ENCODE results near the gene HOXC6.

HOXC6 gene

DNA sequence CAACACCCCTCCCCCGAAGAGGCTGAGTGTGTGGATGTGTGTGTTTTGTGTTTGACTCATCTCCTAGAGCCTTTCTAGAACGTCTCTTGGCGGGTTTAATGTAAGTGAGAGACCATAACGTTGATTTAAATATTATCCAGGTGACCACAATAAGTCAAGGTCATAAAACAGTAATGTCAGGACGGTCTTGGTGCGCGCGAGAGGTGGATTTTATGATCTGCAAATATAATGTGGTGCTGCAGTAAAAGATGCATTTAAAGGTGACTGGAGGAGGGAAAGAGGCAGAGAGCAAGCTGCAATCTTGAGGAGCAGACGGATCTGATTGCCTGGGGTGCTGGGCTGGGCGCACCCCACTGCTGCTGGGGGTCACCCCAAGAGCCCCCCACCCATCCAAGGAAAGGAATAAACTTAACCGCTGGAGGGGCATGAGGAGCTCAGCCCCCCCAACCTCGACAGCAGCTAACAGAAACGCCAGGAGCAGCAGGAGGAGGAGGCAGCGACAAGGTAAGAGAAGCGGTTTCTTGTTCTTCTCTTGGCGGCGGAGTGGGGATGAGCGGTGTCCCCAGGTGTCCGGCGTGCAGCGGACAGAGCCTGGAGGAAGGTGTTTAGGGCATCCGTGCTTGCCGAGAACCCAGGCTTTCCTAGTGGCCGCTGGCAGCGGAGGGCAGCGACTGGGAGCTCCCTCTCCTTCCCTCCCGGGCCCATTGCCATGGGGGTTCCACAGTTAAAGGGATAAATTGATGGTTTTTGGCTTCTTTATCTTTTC, 37.7 kb upstream of the HOXC6 start:
- no peaks in the 10 kb centered on the region for H3K4me1 ChIP-seq
- H3K9me3 ChIP-seq, result peaks cover 7% of the 10 kb centered on the region; the same call in 1 of the 2 replicates
- no peak overlapping the region for H3K4me2 ChIP-seq
- H3K9ac ChIP-seq, result no peak overlapping the region
- H3K4me3 ChIP-seq, result no peak overlapping the region
- H3K27me3 ChIP-seq, result peaks cover 100% of the 10 kb centered on the region
- H3K36me3 ChIP-seq, result no peaks in the 10 kb centered on the region
- H4K20me1 ChIP-seq, result peaks cover 100% of the 10 kb centered on the region
- no peak for TF ChIP-seq Cebpa-rat (IDR thresholded peaks at IDR 0.05)
- H3K27ac ChIP-seq, result no peak overlapping the region

DNA sequence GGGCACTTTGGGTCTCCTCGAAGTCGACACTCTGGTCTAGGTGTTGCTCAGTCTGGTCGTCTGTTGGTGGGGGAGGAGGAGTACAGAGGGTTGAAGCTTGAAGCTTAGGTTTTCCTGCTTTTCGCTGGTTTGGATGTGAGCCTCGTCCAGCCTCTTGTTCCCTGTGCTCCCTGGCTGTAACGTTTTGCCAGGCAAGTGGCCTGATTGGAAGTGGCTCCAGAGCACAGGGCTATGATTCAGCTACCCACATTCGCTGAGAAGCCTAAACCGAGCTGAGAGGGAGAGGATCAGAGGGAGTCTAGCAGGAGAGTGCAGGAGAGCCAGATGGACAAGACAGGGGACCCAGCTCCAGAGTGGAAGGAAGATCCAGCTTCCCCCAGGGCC, 37.2 kb upstream of the HOXC6 start:
- Histone ChIP-seq H3K9me3 (peaks cover under 1% of the 10 kb centered on the region; the same call in 1 of the 2 replicates), H3K27me3 (peaks cover 100% of the 10 kb centered on the region), H3K36me3 (no peaks in the 10 kb centered on the region), H3K4me3 (no peak overlapping the region), H3K4me1 (no peaks in the 10 kb centered on the region), H4K20me1 (peaks cover 100% of the 10 kb centered on the region), H3K9ac (no peak overlapping the region), H3K27ac (no peak overlapping the region), H3K4me2 (no peak overlapping the region)
- no peak for TF ChIP-seq Cebpa-rat (IDR thresholded peaks at IDR 0.05)

DNA sequence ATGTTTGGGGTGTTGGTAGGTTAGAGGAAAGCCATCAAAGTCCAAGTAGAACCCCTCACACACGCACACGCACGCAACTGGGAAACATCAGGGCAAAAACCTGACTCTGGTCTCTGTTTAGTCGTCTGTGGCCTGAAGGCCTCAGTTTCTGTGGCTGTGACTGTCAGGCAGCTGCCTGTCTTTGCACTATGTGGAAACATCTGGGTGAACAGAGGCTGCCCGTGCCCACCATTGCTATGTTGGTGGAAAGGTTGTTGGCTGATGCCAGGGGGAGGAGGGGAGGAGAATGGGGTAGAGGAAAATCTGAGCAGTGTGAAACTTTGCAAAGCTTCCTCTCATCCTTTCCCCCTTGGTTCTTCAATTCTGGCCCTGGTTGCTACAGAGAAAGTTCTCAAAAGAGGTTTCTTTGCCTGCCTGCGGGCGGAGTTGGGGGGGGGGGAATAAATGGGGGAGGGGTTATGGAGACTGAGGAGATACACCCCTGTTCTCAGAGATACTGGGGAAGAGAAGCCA, 35.8 kb upstream of the HOXC6 start:
- H4K20me1 ChIP-seq, result peaks cover 100% of the 10 kb centered on the region
- peaks cover 100% of the 10 kb centered on the region for H3K27me3 ChIP-seq
- no peaks in the 10 kb centered on the region for H3K36me3 ChIP-seq
- H3K27ac ChIP-seq, result no peak overlapping the region
- H3K9me3 ChIP-seq, result no peaks in the 10 kb centered on the region
- no peak for TF ChIP-seq Cebpa-rat (IDR thresholded peaks at IDR 0.05)
- no peaks in the 10 kb centered on the region for H3K4me1 ChIP-seq
- H3K4me3 ChIP-seq, result no peak overlapping the region
- no peak overlapping the region for H3K9ac ChIP-seq
- H3K4me2 ChIP-seq, result no peak overlapping the region

DNA sequence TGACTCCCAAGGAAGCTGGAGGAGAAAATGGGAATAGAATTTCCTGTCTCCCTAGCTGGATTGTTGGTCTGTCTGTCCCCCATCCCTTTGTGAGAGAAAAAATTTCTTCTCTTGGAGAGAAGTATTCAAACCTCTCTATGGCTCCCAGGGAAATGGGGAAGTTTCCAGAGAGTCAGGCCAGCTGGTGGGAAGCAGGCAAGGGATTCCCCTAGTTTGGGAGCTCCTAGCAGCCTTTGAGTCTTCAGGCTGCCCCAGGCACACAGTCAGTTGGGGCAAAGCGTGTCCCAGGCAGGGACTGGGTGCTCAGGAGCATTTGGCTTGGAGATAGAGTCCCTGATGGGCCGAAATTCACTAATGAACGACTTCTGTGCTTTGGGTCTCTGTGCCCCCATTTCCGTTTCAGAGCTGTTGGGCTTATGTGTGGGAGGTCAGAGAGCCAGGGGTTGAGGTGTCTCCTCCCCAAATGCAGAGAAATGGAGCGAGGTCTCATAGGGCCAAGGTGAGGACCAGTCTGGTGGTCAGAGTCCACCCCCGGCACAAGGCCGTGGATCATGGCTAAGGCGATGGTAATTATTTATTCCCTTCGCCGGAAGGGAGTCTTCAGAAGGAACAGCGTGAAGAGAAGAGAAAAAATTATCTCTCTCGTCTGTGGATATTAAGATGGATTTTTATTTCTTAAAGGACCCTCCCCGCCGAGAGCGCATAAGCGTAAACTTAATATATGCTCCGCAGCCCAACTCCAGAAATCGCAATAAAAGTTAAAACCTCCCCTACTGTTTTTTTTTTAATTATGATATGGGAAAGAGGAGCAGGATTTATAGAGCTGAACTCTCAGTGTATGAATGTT, 34.9 kb upstream of the HOXC6 start:
- Histone ChIP-seq H3K9ac (no peak overlapping the region), H3K4me1 (no peaks in the 10 kb centered on the region), H3K9me3 (no peaks in the 10 kb centered on the region), H3K27ac (no peak overlapping the region), H3K4me2 (no peak overlapping the region), H3K36me3 (no peaks in the 10 kb centered on the region), H3K4me3 (no peak overlapping the region), H4K20me1 (peaks cover 100% of the 10 kb centered on the region), H3K27me3 (peaks cover 100% of the 10 kb centered on the region)
- no peak for TF ChIP-seq Cebpa-rat (IDR thresholded peaks at IDR 0.05)

DNA sequence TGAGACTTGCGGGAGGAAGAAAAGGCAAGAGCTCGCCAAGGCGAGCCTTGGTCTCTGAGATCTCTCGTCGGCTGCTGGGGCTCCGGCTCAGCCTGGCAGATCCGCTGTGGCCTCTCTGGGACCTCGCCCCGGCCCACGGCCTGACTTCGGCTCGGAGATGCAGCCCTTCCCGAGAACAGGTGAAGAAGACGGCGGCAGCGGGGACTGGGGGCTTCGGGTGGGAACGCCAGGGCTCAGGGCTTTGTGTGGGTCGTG, 34.3 kb upstream of the HOXC6 start:
- H3K27ac ChIP-seq, result no peak overlapping the region

DNA sequence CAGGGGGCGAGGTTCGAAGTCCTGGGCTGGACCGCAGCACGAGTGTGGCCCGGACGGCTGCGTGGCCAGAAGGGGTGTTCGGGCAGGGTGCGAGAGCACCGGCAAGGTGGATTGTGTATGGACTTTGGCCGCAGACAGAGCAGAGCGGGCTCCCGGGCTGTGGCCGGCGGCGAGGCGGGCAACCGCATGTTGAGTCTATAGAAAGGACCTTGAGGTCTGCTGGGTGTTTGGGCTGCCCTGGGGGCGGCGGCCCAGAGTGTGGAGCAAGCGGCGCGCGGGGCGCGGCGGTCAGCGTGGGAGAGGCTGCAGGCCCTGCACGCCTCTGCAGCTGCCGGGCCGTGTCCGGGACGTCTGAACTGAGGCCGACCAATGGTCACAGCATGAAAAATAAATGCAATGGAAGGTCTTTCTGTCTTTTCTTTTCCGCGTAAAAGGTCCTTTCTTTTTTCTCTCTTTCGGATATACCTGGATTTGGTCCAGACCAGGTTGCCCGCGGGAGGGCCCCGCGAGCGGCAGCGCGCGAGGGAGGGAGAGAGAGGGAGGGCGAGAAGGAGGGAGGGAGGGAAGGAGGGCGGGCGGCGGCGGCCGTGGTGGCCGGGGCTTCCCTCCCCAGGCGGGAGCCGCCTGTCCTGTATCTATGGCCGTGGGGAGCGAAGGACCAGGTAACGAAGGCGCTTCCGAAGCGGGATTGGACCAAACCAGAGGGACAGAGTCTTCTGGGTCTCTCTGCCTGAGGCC, 33.8 kb upstream of the HOXC6 start:
- Histone ChIP-seq H3K27me3 (peaks cover 100% of the 10 kb centered on the region), H3K4me2 (no peak overlapping the region), H4K20me1 (peaks cover 98% of the 10 kb centered on the region), H3K4me3 (no peak overlapping the region), H3K27ac (no peak overlapping the region), H3K9ac (no peak overlapping the region), H3K9me3 (no peaks in the 10 kb centered on the region), H3K4me1 (no peaks in the 10 kb centered on the region), H3K36me3 (no peaks in the 10 kb centered on the region)
- no peak for TF ChIP-seq Cebpa-rat (IDR thresholded peaks at IDR 0.05)

More for the DNA sequence above, 34.3 kb upstream of the HOXC6 start:
- TF ChIP-seq Cebpa-rat (IDR thresholded peaks at IDR 0.05), result no peak
- Histone ChIP-seq H3K9ac (no peak overlapping the region), H3K4me1 (no peaks in the 10 kb centered on the region), H3K4me2 (no peak overlapping the region), H3K4me3 (no peak overlapping the region), H4K20me1 (peaks cover 100% of the 10 kb centered on the region), H3K27me3 (peaks cover 100% of the 10 kb centered on the region), H3K9me3 (no peaks in the 10 kb centered on the region), H3K36me3 (no peaks in the 10 kb centered on the region)

DNA sequence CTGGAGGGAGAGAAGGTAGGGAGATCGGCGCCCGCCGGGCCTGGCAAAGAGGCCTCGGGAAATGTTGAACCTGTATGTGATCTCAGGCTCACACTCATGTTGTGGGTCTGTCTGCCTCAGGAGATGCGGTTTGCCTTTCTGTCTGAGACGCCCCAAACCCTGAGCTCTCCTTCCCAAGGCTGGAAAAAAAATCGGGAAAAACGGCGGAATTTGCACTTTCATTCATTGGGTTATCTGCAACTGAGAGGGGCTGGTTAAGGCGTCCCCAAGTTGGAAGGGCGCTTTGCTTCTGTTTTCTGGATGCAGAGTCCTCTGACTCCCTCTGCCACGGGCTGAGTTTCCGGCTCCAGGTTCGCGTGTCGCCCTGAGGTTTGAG, 33.2 kb upstream of the HOXC6 start:
- Histone ChIP-seq H3K4me3 (no peak overlapping the region), H3K27me3 (peaks cover 100% of the 10 kb centered on the region), H3K4me2 (no peak overlapping the region), H3K9ac (no peak overlapping the region), H3K4me1 (no peaks in the 10 kb centered on the region), H3K36me3 (no peaks in the 10 kb centered on the region), H4K20me1 (peaks cover 98% of the 10 kb centered on the region), H3K27ac (no peak overlapping the region), H3K9me3 (no peaks in the 10 kb centered on the region)
- no peak for TF ChIP-seq Cebpa-rat (IDR thresholded peaks at IDR 0.05)

DNA sequence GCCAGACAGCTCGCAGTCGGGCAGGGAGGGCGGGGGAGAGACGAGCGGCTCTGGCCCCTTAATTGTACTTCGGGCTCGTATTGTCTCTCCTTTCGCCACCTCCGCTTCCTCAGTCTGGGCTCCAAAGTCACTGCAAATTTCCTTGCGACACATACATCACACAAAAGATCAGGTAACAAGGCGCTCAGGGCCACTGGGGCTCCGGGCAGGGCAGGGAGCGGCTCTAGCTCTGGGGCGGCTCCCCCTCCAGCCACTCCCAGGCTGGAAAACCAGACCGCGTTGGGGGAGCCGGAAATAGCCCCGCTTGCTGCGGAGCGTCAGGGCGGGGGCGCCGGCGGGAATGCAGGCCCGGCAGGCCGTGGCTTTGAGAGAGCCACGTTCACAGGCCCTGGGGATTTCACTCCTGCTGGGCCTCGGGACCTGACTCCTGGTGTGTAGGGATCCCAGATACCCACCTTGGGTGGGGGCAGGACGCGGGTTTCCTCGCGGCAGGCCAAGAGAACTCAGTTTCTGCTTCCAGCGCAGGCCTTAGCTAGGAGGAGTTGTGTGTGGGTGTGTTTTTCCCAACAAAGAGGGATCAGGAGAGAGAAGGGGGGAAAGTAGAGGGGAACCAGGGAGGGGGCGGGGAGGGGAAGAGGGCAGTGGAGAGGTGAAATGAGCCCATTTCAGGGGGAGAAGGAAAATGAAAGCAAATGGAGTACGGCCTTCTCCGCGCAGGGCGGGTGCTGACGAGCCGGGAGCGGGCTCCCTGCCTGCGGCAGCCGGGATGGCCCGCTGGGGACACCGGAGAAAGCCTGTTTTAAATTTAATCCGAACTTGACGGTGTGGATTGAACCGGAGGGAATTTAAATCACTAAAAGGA, 32.6 kb upstream of the HOXC6 start:
- H4K20me1 ChIP-seq, result peaks cover 98% of the 10 kb centered on the region
- H3K9me3 ChIP-seq, result peaks cover 5% of the 10 kb centered on the region; the same call in 1 of the 2 replicates
- H3K36me3 ChIP-seq, result no peaks in the 10 kb centered on the region
- no peak overlapping the region for H3K9ac ChIP-seq
- no peak overlapping the region for H3K4me3 ChIP-seq
- peak overlapping the region; percentile 37; the same call in 1 of the 2 replicates for H3K4me2 ChIP-seq
- no peak for TF ChIP-seq Cebpa-rat (IDR thresholded peaks at IDR 0.05)
- H3K4me1 ChIP-seq, result no peaks in the 10 kb centered on the region
- H3K27ac ChIP-seq, result no peak overlapping the region
- H3K27me3 ChIP-seq, result peaks cover 100% of the 10 kb centered on the region
